ENCODE results near the gene ALG2. TPM values are rescaled to one million over a fixed set of nuclear protein-coding genes. Genes with fewer than 3 reads are reported as not detected.
A peak's percentile ranks its signal among the peaks of the same experiment; 100 is the strongest.

ALG2 gene
- total and polyA plus RNA-seq, 2 of the 13 experiments (the other 11 are each of a cell fraction or from before 2014, with no cell fraction given), result 46.2 to 49.0 TPM

DNA sequence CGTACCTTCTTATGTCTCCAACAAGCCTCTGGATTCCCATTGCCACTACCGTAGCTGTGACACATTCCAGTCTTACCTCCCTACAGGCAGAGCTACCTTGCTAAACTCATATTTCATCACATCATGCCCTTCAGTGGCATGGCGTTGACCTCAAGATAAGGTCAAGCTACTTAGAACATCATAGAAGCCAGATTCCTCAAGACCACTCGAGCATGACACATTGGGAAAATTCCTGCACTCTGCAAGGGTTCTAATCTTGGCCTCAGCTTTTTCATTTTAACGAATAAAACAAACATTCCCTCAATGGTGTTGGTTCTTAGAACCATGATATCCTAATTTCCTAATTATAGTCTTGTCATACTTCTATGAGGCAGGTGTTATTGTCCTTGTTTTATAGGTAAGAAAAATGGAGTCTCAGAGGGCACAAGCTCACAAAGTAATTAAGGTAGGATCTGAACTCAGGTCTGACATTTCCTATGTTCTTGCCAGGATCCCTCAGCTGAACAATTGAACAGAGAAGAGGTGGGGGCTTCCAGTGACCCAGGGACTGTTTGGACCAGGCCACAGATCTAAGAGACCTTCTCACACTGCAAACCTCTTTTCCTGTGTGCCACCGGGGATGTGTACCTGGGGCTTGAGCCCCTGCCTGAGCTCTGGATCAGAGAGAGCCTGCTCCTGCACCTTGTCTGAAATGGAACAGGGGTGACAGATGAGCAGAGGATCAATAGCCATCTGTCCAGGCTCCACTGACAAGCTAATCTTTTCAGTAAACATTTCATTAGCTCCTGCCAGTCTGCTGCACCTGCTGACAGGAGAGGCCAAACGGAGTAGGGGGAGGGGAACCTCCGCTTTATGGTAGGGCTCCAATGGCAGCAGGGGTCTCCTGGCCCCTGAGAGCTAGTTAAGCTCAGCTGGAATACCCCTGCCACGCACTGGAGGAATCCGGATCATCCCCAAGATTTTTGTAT, 49.3 kb downstream of the ALG2 start (continued):
- TF ChIP-seq AKAP8 (CRISPR knock-in tag; IDR thresholded peaks at IDR 0.05), result no peak
- TF ChIP-seq KDM4B (CRISPR knock-in tag; IDR thresholded peaks at IDR 0.05), result 0 out of 2 replicates have a peak, but pooled peaks have one; percentile 30
- TF ChIP-seq BRD4 (CRISPR knock-in tag; IDR thresholded peaks at IDR 0.05), result no peak
- no peak for TF ChIP-seq KDM3A (CRISPR knock-in tag; IDR thresholded peaks at IDR 0.05; ENCODE audit: low read depth)
- TF ChIP-seq RELA (CRISPR knock-in tag; IDR thresholded peaks at IDR 0.05), result no peak
- TF ChIP-seq MAFK (conservative IDR thresholded peaks at IDR 0.05 in 1 of 2, IDR thresholded peaks at IDR 0.05 in 1 of 2; ENCODE audit: low read length in 2 of 2), result no peak
- TF ChIP-seq JDP2 (CRISPR knock-in tag; IDR thresholded peaks at IDR 0.05; ENCODE audit: borderline replicate concordance), result no peak
- TF ChIP-seq GTF2F1 (IDR thresholded peaks at IDR 0.05; ENCODE audit: low read length), result no peak
- no peak for TF ChIP-seq XBP1 (CRISPR knock-in tag; IDR thresholded peaks at IDR 0.05)
- TF ChIP-seq ZFP82 (CRISPR knock-in tag; IDR thresholded peaks at IDR 0.05; ENCODE audit: borderline replicate concordance), result no peak
- TF ChIP-seq IKZF1 (IDR thresholded peaks at IDR 0.05), result no peak
- TF ChIP-seq, protein P1, sequence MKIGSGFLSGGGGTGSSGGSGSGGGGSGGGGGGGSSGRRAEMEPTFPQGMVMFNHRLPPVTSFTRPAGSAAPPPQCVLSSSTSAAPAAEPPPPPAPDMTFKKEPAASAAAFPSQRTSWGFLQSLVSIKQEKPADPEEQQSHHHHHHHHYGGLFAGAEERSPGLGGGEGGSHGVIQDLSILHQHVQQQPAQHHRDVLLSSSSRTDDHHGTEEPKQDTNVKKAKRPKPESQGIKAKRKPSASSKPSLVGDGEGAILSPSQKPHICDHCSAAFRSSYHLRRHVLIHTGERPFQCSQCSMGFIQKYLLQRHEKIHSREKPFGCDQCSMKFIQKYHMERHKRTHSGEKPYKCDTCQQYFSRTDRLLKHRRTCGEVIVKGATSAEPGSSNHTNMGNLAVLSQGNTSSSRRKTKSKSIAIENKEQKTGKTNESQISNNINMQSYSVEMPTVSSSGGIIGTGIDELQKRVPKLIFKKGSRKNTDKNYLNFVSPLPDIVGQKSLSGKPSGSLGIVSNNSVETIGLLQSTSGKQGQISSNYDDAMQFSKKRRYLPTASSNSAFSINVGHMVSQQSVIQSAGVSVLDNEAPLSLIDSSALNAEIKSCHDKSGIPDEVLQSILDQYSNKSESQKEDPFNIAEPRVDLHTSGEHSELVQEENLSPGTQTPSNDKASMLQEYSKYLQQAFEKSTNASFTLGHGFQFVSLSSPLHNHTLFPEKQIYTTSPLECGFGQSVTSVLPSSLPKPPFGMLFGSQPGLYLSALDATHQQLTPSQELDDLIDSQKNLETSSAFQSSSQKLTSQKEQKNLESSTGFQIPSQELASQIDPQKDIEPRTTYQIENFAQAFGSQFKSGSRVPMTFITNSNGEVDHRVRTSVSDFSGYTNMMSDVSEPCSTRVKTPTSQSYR (CRISPR knock-in tag; IDR thresholded peaks at IDR 0.05; ENCODE audit: borderline replicate concordance), result peak; percentile 99
- TF ChIP-seq POLR2G (IDR thresholded peaks at IDR 0.05; ENCODE audit: low read depth, low read length), result no peak
- TF ChIP-seq ADNP (CRISPR knock-in tag; IDR thresholded peaks at IDR 0.05), result no peak
- 0 out of 2 replicates have a peak, but pooled peaks have one; percentile 32 for TF ChIP-seq ZSCAN29 (CRISPR knock-in tag; conservative IDR thresholded peaks at IDR 0.05)
- TF ChIP-seq PRPF4 (IDR thresholded peaks at IDR 0.05; ENCODE audit: low read depth, low read length, poor library complexity, severe bottlenecking), result peak; percentile 61
- TF ChIP-seq NR2C2 (CRISPR knock-in tag; IDR thresholded peaks at IDR 0.05; ENCODE audit: borderline replicate concordance), result peak; percentile 36; the same call in 1 of the 2 replicates
- no peak for TF ChIP-seq ZNF839 (CRISPR knock-in tag; IDR thresholded peaks at IDR 0.05; ENCODE audit: borderline replicate concordance)
- no peak for TF ChIP-seq ZNF225 (CRISPR knock-in tag; IDR thresholded peaks at IDR 0.05)
- peak; percentile 61; the same call in 1 of the 2 replicates for TF ChIP-seq FOXJ3 (CRISPR knock-in tag; IDR thresholded peaks at IDR 0.05; ENCODE audit: borderline replicate concordance)
- TF ChIP-seq TCF7 (IDR thresholded peaks at IDR 0.05; ENCODE audit: low read depth), result peak; percentile 57
- no peak for TF ChIP-seq ZNF777 (CRISPR knock-in tag; IDR thresholded peaks at IDR 0.05)
- TF ChIP-seq, protein P2, sequence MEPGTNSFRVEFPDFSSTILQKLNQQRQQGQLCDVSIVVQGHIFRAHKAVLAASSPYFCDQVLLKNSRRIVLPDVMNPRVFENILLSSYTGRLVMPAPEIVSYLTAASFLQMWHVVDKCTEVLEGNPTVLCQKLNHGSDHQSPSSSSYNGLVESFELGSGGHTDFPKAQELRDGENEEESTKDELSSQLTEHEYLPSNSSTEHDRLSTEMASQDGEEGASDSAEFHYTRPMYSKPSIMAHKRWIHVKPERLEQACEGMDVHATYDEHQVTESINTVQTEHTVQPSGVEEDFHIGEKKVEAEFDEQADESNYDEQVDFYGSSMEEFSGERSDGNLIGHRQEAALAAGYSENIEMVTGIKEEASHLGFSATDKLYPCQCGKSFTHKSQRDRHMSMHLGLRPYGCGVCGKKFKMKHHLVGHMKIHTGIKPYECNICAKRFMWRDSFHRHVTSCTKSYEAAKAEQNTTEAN (CRISPR knock-in tag; conservative IDR thresholded peaks at IDR 0.05), result no peak
- no peak for TF ChIP-seq TOPORS (CRISPR knock-in tag; IDR thresholded peaks at IDR 0.05)
- peak; percentile 80 for TF ChIP-seq SAP130 (CRISPR knock-in tag; IDR thresholded peaks at IDR 0.05; ENCODE audit: low read depth)
- TF ChIP-seq HDAC2 (CRISPR knock-in tag; IDR thresholded peaks at IDR 0.05), result peak; percentile 92
- TF ChIP-seq ZNF205 (CRISPR knock-in tag; IDR thresholded peaks at IDR 0.05), result peak; percentile 73; the same call in 1 of the 2 replicates
- TF ChIP-seq ZNF451 (CRISPR knock-in tag; IDR thresholded peaks at IDR 0.05), result no peak
- no peak for TF ChIP-seq RNF2 (conservative IDR thresholded peaks at IDR 0.05; ENCODE audit: low read depth)
- no peak for TF ChIP-seq NKX3-1 (CRISPR knock-in tag; IDR thresholded peaks at IDR 0.05)

Measured in HepG2 (cell line).